Measurements from ENCODE around the gene DUOXA2. TPM values are rescaled to one million over a fixed set of nuclear protein-coding genes. Genes with fewer than 3 reads are reported as not detected.
A peak's percentile ranks its signal among the peaks of the same experiment; 100 is the strongest.

Gene DUOXA2
- total and polyA plus RNA-seq, 11 donors: 0.03 TPM; not detected in 10

GRCh38 chr15:45123397-45123796 lies 9.3 kb downstream of the DUOXA2 start:
- ATAC-seq (no peak), DNase-seq (no peak)
- no peaks in the 10 kb centered on the region for H3K4me1 ChIP-seq
- H3K36me3 ChIP-seq: no peaks in the 10 kb centered on the region
- no peaks in the 10 kb centered on the region for H3K9me3 ChIP-seq
- peaks cover 0 to 68% (median 21%) of the 10 kb centered on the region in 9 donors for H3K27me3 ChIP-seq
- no peak overlapping the region for H3K4me3 ChIP-seq
- TF ChIP-seq CTCF (IDR thresholded peaks at IDR 0.05) (no peak), POLR2A (IDR thresholded peaks at IDR 0.05) (no peak)
- no peak overlapping the region for H3K27ac ChIP-seq
- intact Hi-C loops (cut with DNase I): no loop called here

GRCh38 chr15:45126535-45127158 lies 12.5 kb downstream of the DUOXA2 start:
- TF ChIP-seq POLR2A (IDR thresholded peaks at IDR 0.05) (no peak), CTCF (IDR thresholded peaks at IDR 0.05) (peak; percentile 32 to 64 (median 55))
- intact Hi-C loops (cut with DNase I): loop anchor here in 1 of 10 donors (2.0 kb wide), 1 partner anchor 152 kb away; no protein-coding TSS in a partner anchor
- Histone ChIP-seq H3K4me3 (no peak overlapping the region), H3K36me3 (no peaks in the 10 kb centered on the region), H3K9me3 (no peaks in the 10 kb centered on the region), H3K27ac (no peak overlapping the region), H3K27me3 (peaks cover 6 to 67% (median 28%) of the 10 kb centered on the region in 9 donors), H3K4me1 (peaks cover 0 to 14% (median 0%) of the 10 kb centered on the region in 12 donors)
- no peak for ATAC-seq
- DNase-seq: no peak
- 54 to 72% (median 55%) methylated on average over 2 of the region's 2 CpGs for WGBS, 4 donors

- H3K4me3 ChIP-seq: peak overlapping the region; percentile 11 to 61 (median 40)
- H3K9me3 ChIP-seq: no peaks in the 10 kb centered on the region
- intact Hi-C loops (cut with DNase I): no loop called here
- H3K27me3 ChIP-seq: peaks cover 6 to 68% (median 34%) of the 10 kb centered on the region in 9 donors
- ATAC-seq (peak in 2 of 4 donors; percentile 12 to 38), DNase-seq (peak in 1 of 5 donors; percentile 21)
- no peaks in the 10 kb centered on the region for H3K36me3 ChIP-seq
- WGBS, 4 donors: 4 to 10% (median 5%) methylated on average over 31 to 47 of the region's 47 CpGs
- H3K27ac ChIP-seq: no peak overlapping the region
- no peak for TF ChIP-seq CTCF (IDR thresholded peaks at IDR 0.05)
- TF ChIP-seq POLR2A (IDR thresholded peaks at IDR 0.05): no peak
- H3K4me1 ChIP-seq: peaks cover 0 to 14% (median 0%) of the 10 kb centered on the region in 12 donors
Measured at GRCh38 chr15:45128971-45129639, 15.0 kb downstream of the DUOXA2 start.

GRCh38 chr15:45129651-45130129 lies 15.6 kb downstream of the DUOXA2 start, which contains the start of the genes DUOX1 and DUOXA1:
Gene DUOX1, plus strand, starts transcription at chr15:45129994. Its CDS starts 1,973 bp downstream, at chr15:45131967.
Gene DUOXA1, minus strand, starts transcription at chr15:45129879. Its CDS starts 6,865 bp downstream, at chr15:45123014.
- H3K9me3 ChIP-seq: no peaks in the 10 kb centered on the region
- no peak within 1 kb of the TSS for H3K27ac ChIP-seq
- H3K4me3 ChIP-seq: peak within 1 kb of the TSS; percentile 11 to 61 (median 40)
- no peak for TF ChIP-seq CTCF (IDR thresholded peaks at IDR 0.05)
- TF ChIP-seq POLR2A (IDR thresholded peaks at IDR 0.05): no peak
- peak in 2 of 5 donors; percentile 32 to 42 for DNase-seq
- H3K4me1 ChIP-seq: peaks cover 0 to 14% (median 0%) of the 10 kb centered on the region in 12 donors
- H3K36me3 ChIP-seq: no peaks in the 10 kb centered on the region
- 0 to 6% (median 4%) methylated on average over 6 to 46 of the region's 46 CpGs for WGBS, 4 donors
- H3K27me3 ChIP-seq: peaks cover 6 to 73% (median 40%) of the 10 kb centered on the region in 9 donors
- intact Hi-C loops (cut with DNase I): no loop called here
- peak in 3 of 4 donors; percentile 48 to 83 (median 71) for ATAC-seq
